IMR-90 (cell line): ENCODE results near the gene MTMR11.
"Not testable (repeated sequence)": the region's sequence is repeated elsewhere in the genome, so short reads cannot be mapped to it uniquely, and the experiment has no call there.

Source experiments
- BHLHE40 ChIP-seq: fragments of 150-350 bp; IDR thresholded peaks from 2 replicates; pipeline ENCODE4 v1.6.1; 2016; ENCODE audit warnings: mild to moderate bottlenecking, low read depth, low read length
- CTCF ChIP-seq: conservative IDR thresholded peaks from 2 replicates; pipeline ENCODE4 v1.5.1; 2012; ENCODE audit warnings: mild to moderate bottlenecking, low read depth, low read length, improper control_type of control experiment
- MAFK ChIP-seq: IDR thresholded peaks from 2 replicates; pipeline ENCODE4 v1.6.1; 2012; ENCODE audit warnings: low read depth, low read length, improper control_type of control experiment
- MAZ ChIP-seq: IDR thresholded peaks from 2 replicates; pipeline ENCODE4 v1.6.1; 2012; ENCODE audit warnings: low read depth, mild to moderate bottlenecking, low read length, improper control_type of control experiment, moderate library complexity, borderline replicate concordance
- MXI1 ChIP-seq: IDR thresholded peaks from 2 replicates; pipeline ENCODE4 v1.6.1; 2012; ENCODE audit warnings: low read depth, mild to moderate bottlenecking, low read length, moderate library complexity, borderline replicate concordance
- NFE2L2 ChIP-seq: fragments of 150-350 bp; IDR thresholded peaks from 2 replicates; pipeline ENCODE4 v1.6.1; 2016; ENCODE audit warnings: low read depth, mild to moderate bottlenecking, low read length
- POLR2A ChIP-seq: IDR thresholded peaks from 2 replicates; pipeline ENCODE4 v1.6.1; 2012; ENCODE audit warnings: mild to moderate bottlenecking, low read depth, low read length
- RAD21 ChIP-seq: IDR thresholded peaks from 2 replicates; pipeline ENCODE4 v1.6.1; 2012; ENCODE audit warnings: low read length, improper control_type of control experiment
- SMC3 ChIP-seq: fragments of 150-350 bp; IDR thresholded peaks from 2 replicates; pipeline ENCODE4 v1.6.1; 2016; ENCODE audit warnings: low read depth, mild to moderate bottlenecking, antibody characterized with exemption, low read length, moderate library complexity
- USF2 ChIP-seq: fragments of 150-350 bp; IDR thresholded peaks from 2 replicates; pipeline ENCODE4 v1.6.1; 2017; ENCODE audit warnings: mild to moderate bottlenecking, antibody characterized with exemption, low read length, low read depth
- TF ChIP-seq, protein P1 (sequence below): fragments of 150-350 bp; IDR thresholded peaks from 2 replicates; pipeline ENCODE4 v1.6.1; 2016; ENCODE audit warnings: low read depth, mild to moderate bottlenecking, low read length, moderate library complexity, borderline replicate concordance

GRCh38 chr1:149887196-149887455 lies 49.6 kb downstream of the MTMR11 start:
- not testable (repeated sequence) for TF ChIP-seq NFE2L2, USF2, CTCF, MAZ, SMC3, RAD21, BHLHE40, MAFK, MXI1
- 0 out of 2 replicates have a peak, but pooled peaks have one; percentile 17 for TF ChIP-seq POLR2A
- TF ChIP-seq, protein P1, sequence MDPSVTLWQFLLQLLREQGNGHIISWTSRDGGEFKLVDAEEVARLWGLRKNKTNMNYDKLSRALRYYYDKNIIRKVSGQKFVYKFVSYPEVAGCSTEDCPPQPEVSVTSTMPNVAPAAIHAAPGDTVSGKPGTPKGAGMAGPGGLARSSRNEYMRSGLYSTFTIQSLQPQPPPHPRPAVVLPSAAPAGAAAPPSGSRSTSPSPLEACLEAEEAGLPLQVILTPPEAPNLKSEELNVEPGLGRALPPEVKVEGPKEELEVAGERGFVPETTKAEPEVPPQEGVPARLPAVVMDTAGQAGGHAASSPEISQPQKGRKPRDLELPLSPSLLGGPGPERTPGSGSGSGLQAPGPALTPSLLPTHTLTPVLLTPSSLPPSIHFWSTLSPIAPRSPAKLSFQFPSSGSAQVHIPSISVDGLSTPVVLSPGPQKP, result not testable (repeated sequence)
